ENCODE data around the gene CUEDC1. TPM values are rescaled to one million over a fixed set of nuclear protein-coding genes. Genes with fewer than 3 reads are reported as not detected.

CUEDC1 gene
- total and polyA plus RNA-seq, 2 of the 13 experiments (the other 11 are each of a cell fraction or from before 2014, with no cell fraction given): 7.4 to 12.9 TPM

DNA sequence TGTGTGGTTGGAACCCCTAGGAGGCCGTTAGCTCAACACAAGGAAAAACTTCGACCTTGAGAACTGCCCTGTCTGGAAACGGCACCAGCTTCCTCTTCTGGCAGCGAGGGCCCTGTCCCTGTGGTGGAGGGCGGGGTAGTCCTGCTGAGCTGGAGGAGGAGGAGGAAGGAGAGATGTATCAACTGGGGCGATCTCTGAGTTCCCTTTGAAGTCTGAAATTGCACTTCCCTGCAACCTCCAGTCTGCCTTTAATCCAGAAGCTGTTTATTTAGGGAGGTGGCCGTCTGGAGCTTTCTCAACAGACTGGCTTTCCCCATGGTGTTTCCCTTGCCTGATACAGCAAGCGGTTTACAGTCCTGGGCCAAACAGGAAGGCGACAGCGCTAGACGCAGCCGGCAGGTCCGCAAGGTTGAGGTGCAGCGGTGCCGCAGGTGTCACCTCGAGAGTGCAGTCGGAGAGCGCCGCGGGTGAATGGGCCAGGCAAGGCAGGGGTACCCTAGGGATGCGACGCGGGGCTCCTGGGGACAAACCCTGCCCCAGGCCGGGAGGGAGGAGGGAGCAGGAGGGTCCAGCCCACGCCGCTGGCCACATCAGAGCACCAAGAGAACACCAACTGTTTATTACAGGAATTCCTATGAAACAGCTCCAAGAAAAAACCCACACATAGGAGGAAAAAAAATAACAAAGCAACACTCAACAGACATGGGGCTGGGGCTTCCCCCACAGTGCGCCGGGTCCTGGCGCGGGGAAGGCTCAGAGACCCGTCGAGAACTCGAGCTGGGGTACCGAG, 94.0 kb downstream of the CUEDC1 start (continued):
- TF ChIP-seq NFYC (CRISPR knock-in tag; IDR thresholded peaks at IDR 0.05) (peak; percentile 41; the same call in 1 of the 2 replicates), PHF21A (CRISPR knock-in tag; IDR thresholded peaks at IDR 0.05) (peak; percentile 29; the same call in 1 of the 2 replicates), HNRNPLL (IDR thresholded peaks at IDR 0.05; ENCODE audit: low read depth, low read length, poor library complexity, severe bottlenecking) (peak; percentile 77), ERF (CRISPR knock-in tag; IDR thresholded peaks at IDR 0.05) (no peak), KDM1A (CRISPR knock-in tag; IDR thresholded peaks at IDR 0.05) (no peak), CCAR2 (optimal IDR thresholded peaks at IDR 0.05; ENCODE audit: low read depth, low read length) (no peak), ZNF563 (CRISPR knock-in tag; IDR thresholded peaks at IDR 0.05) (0 out of 2 replicates have a peak, but pooled peaks have one; percentile 29), CEBPG (CRISPR knock-in tag; IDR thresholded peaks at IDR 0.05) (peak; percentile 61), ZNF292 (CRISPR knock-in tag; IDR thresholded peaks at IDR 0.05; ENCODE audit: borderline replicate concordance, low read depth) (peak; percentile 95), HDAC2 (CRISPR knock-in tag; IDR thresholded peaks at IDR 0.05) (peak; percentile 86), MATR3 (CRISPR knock-in tag; IDR thresholded peaks at IDR 0.05) (0 out of 2 replicates have a peak, but pooled peaks have one; percentile 67), ZFX (CRISPR knock-in tag; IDR thresholded peaks at IDR 0.05; ENCODE audit: low read depth) (no peak; the same call in 1 of the 2 replicates), SMAD9 (CRISPR knock-in tag; IDR thresholded peaks at IDR 0.05) (no peak), PPARG (CRISPR knock-in tag; conservative IDR thresholded peaks at IDR 0.05) (peak; percentile 35; the same call in 1 of the 2 replicates), ZNF678 (CRISPR knock-in tag; IDR thresholded peaks at IDR 0.05) (no peak), SETDB1 (CRISPR knock-in tag; IDR thresholded peaks at IDR 0.05; ENCODE audit: borderline replicate concordance) (no peak), ZNF572 (CRISPR knock-in tag; IDR thresholded peaks at IDR 0.05) (0 out of 2 replicates have a peak, but pooled peaks have one; percentile 29)
- TF ChIP-seq, protein P1, sequence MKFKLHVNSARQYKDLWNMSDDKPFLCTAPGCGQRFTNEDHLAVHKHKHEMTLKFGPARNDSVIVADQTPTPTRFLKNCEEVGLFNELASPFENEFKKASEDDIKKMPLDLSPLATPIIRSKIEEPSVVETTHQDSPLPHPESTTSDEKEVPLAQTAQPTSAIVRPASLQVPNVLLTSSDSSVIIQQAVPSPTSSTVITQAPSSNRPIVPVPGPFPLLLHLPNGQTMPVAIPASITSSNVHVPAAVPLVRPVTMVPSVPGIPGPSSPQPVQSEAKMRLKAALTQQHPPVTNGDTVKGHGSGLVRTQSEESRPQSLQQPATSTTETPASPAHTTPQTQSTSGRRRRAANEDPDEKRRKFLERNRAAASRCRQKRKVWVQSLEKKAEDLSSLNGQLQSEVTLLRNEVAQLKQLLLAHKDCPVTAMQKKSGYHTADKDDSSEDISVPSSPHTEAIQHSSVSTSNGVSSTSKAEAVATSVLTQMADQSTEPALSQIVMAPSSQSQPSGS (CRISPR knock-in tag; IDR thresholded peaks at IDR 0.05): peak; percentile 70; the same call in 1 of the 2 replicates
- TF ChIP-seq, protein P2, sequence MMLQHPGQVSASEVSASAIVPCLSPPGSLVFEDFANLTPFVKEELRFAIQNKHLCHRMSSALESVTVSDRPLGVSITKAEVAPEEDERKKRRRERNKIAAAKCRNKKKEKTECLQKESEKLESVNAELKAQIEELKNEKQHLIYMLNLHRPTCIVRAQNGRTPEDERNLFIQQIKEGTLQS (CRISPR knock-in tag; IDR thresholded peaks at IDR 0.05): peak; percentile 26; the same call in 1 of the 2 replicates
- TF ChIP-seq, protein P3, sequence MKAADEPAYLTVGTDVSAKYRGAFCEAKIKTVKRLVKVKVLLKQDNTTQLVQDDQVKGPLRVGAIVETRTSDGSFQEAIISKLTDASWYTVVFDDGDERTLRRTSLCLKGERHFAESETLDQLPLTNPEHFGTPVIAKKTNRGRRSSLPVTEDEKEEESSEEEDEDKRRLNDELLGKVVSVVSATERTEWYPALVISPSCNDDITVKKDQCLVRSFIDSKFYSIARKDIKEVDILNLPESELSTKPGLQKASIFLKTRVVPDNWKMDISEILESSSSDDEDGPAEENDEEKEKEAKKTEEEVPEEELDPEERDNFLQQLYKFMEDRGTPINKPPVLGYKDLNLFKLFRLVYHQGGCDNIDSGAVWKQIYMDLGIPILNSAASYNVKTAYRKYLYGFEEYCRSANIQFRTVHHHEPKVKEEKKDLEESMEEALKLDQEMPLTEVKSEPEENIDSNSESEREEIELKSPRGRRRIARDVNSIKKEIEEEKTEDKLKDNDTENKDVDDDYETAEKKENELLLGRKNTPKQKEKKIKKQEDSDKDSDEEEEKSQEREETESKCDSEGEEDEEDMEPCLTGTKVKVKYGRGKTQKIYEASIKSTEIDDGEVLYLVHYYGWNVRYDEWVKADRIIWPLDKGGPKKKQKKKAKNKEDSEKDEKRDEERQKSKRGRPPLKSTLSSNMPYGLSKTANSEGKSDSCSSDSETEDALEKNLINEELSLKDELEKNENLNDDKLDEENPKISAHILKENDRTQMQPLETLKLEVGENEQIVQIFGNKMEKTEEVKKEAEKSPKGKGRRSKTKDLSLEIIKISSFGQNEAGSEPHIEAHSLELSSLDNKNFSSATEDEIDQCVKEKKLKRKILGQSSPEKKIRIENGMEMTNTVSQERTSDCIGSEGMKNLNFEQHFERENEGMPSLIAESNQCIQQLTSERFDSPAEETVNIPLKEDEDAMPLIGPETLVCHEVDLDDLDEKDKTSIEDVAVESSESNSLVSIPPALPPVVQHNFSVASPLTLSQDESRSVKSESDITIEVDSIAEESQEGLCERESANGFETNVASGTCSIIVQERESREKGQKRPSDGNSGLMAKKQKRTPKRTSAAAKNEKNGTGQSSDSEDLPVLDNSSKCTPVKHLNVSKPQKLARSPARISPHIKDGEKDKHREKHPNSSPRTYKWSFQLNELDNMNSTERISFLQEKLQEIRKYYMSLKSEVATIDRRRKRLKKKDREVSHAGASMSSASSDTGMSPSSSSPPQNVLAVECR (CRISPR knock-in tag; IDR thresholded peaks at IDR 0.05; ENCODE audit: borderline replicate concordance): peak; percentile 64
- TF ChIP-seq, protein P4, sequence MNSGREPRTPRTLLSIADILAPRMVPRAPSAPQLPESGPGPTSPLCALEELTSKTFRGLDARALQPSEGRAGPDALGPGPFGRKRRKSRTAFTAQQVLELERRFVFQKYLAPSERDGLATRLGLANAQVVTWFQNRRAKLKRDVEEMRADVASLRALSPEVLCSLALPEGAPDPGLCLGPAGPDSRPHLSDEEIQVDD (CRISPR knock-in tag; IDR thresholded peaks at IDR 0.05; ENCODE audit: borderline replicate concordance): 0 out of 2 replicates have a peak, but pooled peaks have one; percentile 28
- TF ChIP-seq, protein P5, sequence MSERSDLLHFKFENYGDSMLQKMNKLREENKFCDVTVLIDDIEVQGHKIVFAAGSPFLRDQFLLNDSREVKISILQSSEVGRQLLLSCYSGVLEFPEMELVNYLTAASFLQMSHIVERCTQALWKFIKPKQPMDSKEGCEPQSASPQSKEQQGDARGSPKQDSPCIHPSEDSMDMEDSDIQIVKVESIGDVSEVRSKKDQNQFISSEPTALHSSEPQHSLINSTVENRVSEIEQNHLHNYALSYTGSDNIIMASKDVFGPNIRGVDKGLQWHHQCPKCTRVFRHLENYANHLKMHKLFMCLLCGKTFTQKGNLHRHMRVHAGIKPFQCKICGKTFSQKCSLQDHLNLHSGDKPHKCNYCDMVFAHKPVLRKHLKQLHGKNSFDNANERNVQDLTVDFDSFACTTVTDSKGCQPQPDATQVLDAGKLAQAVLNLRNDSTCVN (CRISPR knock-in tag; IDR thresholded peaks at IDR 0.05; ENCODE audit: borderline replicate concordance): peak; percentile 98

All from HepG2 (cell line).